KOPT-K1 (cell line): ENCODE measurements around the gene ANKRD40.
A peak's percentile ranks its signal among the peaks of the same experiment; 100 is the strongest.
"Not testable (repeated sequence)": the region's sequence is repeated elsewhere in the genome, so short reads cannot be mapped to it uniquely, and the experiment has no call there.

ENCODE experiments used
- H3K27ac ChIP-seq: fragments of 200-600 bp; sonication (generic); 2 replicates; pipeline ENCODE4 v1.5.1; 2016; ENCODE audit warnings: antibody characterized with exemption, mild to moderate bottlenecking, low read depth, low read length; ENCODE audit not compliant: poor library complexity, severe bottlenecking
- H3K36me3 ChIP-seq: fragments of 200-600 bp; sonication (generic); 2 replicates; pipeline ENCODE4 v1.5.1; 2017; ENCODE audit warnings: antibody characterized with exemption, mild to moderate bottlenecking, low read length, moderate library complexity; ENCODE audit not compliant: insufficient read depth
- H3K9me3 ChIP-seq: fragments of 200-600 bp; sonication (generic); 2 replicates; pipeline ENCODE4 v1.5.1; 2017; ENCODE audit warnings: antibody characterized with exemption, low read length, mild to moderate bottlenecking; ENCODE audit not compliant: insufficient read depth, poor library complexity, severe bottlenecking

Gene ANKRD40

GRCh38 chr17:50707289-50708049 is at the start of gene ANKRD40:
ANKRD40 (minus strand) TSS chr17:50707914; CDS start chr17:50707654, 260 bp downstream.
- H3K9me3 ChIP-seq = no peaks in the 10 kb centered on the region
- peaks cover 29% of the 10 kb centered on the region for H3K36me3 ChIP-seq
- H3K27ac ChIP-seq = peak within 1 kb of the TSS; percentile 72

GRCh38 chr17:50754521-50754920 is 46.8 kb upstream of the ANKRD40 start:
- Histone ChIP-seq H3K9me3 (no peaks in the 10 kb centered on the region), H3K36me3 (peaks cover 69% of the 10 kb centered on the region), H3K27ac (no peak overlapping the region)

GRCh38 chr17:50749245-50749644 is 41.5 kb upstream of the ANKRD40 start:
- no peak overlapping the region for H3K27ac ChIP-seq
- peaks cover 100% of the 10 kb centered on the region for H3K36me3 ChIP-seq
- no peaks in the 10 kb centered on the region for H3K9me3 ChIP-seq

- Histone ChIP-seq H3K27ac (no peak overlapping the region), H3K36me3 (peaks cover 100% of the 10 kb centered on the region), H3K9me3 (no peaks in the 10 kb centered on the region)
These were observed 37.9 kb upstream of the ANKRD40 start for GRCh38 chr17:50745631-50746030.

GRCh38 chr17:50739098-50739497 is 31.4 kb upstream of the ANKRD40 start:
- no peak overlapping the region for H3K27ac ChIP-seq
- peaks cover 92% of the 10 kb centered on the region for H3K36me3 ChIP-seq
- H3K9me3 ChIP-seq = no peaks in the 10 kb centered on the region

GRCh38 chr17:50737118-50737698 is 29.5 kb upstream of the ANKRD40 start:
- no peak overlapping the region for H3K27ac ChIP-seq
- peaks cover 79% of the 10 kb centered on the region for H3K36me3 ChIP-seq
- no peaks in the 10 kb centered on the region for H3K9me3 ChIP-seq

- no peak overlapping the region for H3K27ac ChIP-seq
- no peaks in the 10 kb centered on the region for H3K9me3 ChIP-seq
- peaks cover 71% of the 10 kb centered on the region for H3K36me3 ChIP-seq
These were observed 27.6 kb upstream of the ANKRD40 start for GRCh38 chr17:50735287-50735686.

- Histone ChIP-seq H3K36me3 (peaks cover 49% of the 10 kb centered on the region), H3K27ac (no peak overlapping the region), H3K9me3 (no peaks in the 10 kb centered on the region)
These were observed 24.1 kb upstream of the ANKRD40 start for GRCh38 chr17:50731575-50732460.

GRCh38 chr17:50728881-50729765 is 21.4 kb upstream of the ANKRD40 start:
- Histone ChIP-seq H3K9me3 (no peaks in the 10 kb centered on the region), H3K36me3 (peaks cover 52% of the 10 kb centered on the region), H3K27ac (no peak overlapping the region)

- H3K9me3 ChIP-seq = no peaks in the 10 kb centered on the region
- no peak overlapping the region for H3K27ac ChIP-seq
- peaks cover 60% of the 10 kb centered on the region for H3K36me3 ChIP-seq
These were observed 20.4 kb upstream of the ANKRD40 start for GRCh38 chr17:50728112-50728429.

- Histone ChIP-seq H3K36me3 (peaks cover 53% of the 10 kb centered on the region), H3K27ac (no peak overlapping the region), H3K9me3 (no peaks in the 10 kb centered on the region)
These were observed 18.3 kb upstream of the ANKRD40 start for GRCh38 chr17:50725769-50726655.

GRCh38 chr17:50724622-50725021 is 16.9 kb upstream of the ANKRD40 start:
- H3K36me3 ChIP-seq = peaks cover 47% of the 10 kb centered on the region
- H3K27ac ChIP-seq = not testable (repeated sequence)

GRCh38 chr17:50722746-50723145 is 15.0 kb upstream of the ANKRD40 start:
- Histone ChIP-seq H3K9me3 (no peaks in the 10 kb centered on the region), H3K27ac (no peak overlapping the region), H3K36me3 (peaks cover 39% of the 10 kb centered on the region)

More at GRCh38 chr17:50724622-50725021, 16.9 kb upstream of the ANKRD40 start:
- not testable (repeated sequence) for H3K9me3 ChIP-seq
